Uterus (tissue), 4 donors: ENCODE data around the gene IQCK. TPM values are rescaled to one million over a fixed set of nuclear protein-coding genes. Genes with fewer than 3 reads are reported as not detected.
A peak's percentile ranks its signal among the peaks of the same experiment; 100 is the strongest.

ENCODE experiments used
- DNase-seq, 2 donors: peaks; one replicate each; pipeline ENCODE4 v3.0.0-alpha.2; 2019 to 2020
- H3K27ac ChIP-seq, 2 donors: fragments of 200-600 bp; sonication (generic); 1 replicate in 1 of 2; 2 replicates in 1 of 2; pipeline ENCODE4 v1.5.1; 2016 to 2018
- H3K27me3 ChIP-seq, 2 donors: fragments of 200-600 bp; sonication (generic); one replicate each; pipeline ENCODE4 v1.5.1; 2018 to 2019; ENCODE audit warnings: control low read depth in 1 of 2
- H3K36me3 ChIP-seq, 2 donors: fragments of 200-600 bp; sonication (generic); one replicate each; pipeline ENCODE4 v1.5.1; 2019; ENCODE audit warnings: control low read depth in 1 of 2
- H3K4me1 ChIP-seq, 2 donors: fragments of 200-600 bp; sonication (generic); one replicate each; pipeline ENCODE4 v1.5.1; 2018 to 2019; ENCODE audit warnings: control low read depth in 1 of 2
- H3K4me3 ChIP-seq, 2 donors: fragments of 200-600 bp; sonication (generic); 1 replicate in 1 of 2; 2 replicates in 1 of 2; pipeline ENCODE4 v1.5.1; 2018 to 2019; ENCODE audit warnings: mild to moderate bottlenecking in 1 of 2
- H3K9me3 ChIP-seq, 2 donors: fragments of 200-600 bp; sonication (generic); one replicate each; pipeline ENCODE4 v1.5.1; 2019; ENCODE audit warnings: control low read depth in 1 of 2
- CTCF ChIP-seq, 4 experiments: fragments of 200-600 bp in 2 of 4; fragments of 450-650 bp in 2 of 4; sonication (generic) in 2 of 4; IDR thresholded peaks; one replicate each; pipeline ENCODE4 v1.5.1; 2016 to 2019; ENCODE audit warnings: antibody characterized with exemption in 4 of 4, mild to moderate bottlenecking in 2 of 4, moderate library complexity in 1 of 4
- POLR2A ChIP-seq, 2 donors: fragments of 450-650 bp; IDR thresholded peaks; one replicate each; pipeline ENCODE4 v1.6.1; 2016; ENCODE audit warnings: antibody characterized with exemption in 2 of 2, mild to moderate bottlenecking in 1 of 2, moderate library complexity in 1 of 2
- intact Hi-C: fragments of 100-400 bp; cut with DNase I; formaldehyde crosslinking; loops from one replicate; pipeline ENCODE4 v1.15.1; 2023; ENCODE audit warnings: low total_unique reads
- total RNA-seq, 4 donors: library from RNA; depleted of rRNA in 3 of 4; stranded (reverse); fragments of >200 nt in 3 of 4; gene quantifications; one replicate each; pipeline versions ENCODE4 v1.1.0 to v1.2.4, GENCODE V29; 2014 to 2023
- donor health status: DM: yes; HTN: yes; CAD: no.

IQCK gene
- total RNA-seq, 4 donors from 2014 or later = 14.7 to 27.2 (median 21.1) TPM

- Histone ChIP-seq H3K9me3 (no peaks in the 10 kb centered on the region), H3K4me1 (peaks cover 0 to 4% of the 10 kb centered on the region in 2 donors), H3K36me3 (no peaks in the 10 kb centered on the region), H3K4me3 (no peak overlapping the region), H3K27me3 (no peaks in the 10 kb centered on the region), H3K27ac (peak overlapping the region; percentile 68 to 73)
- DNase-seq = no peak
- no peak for TF ChIP-seq CTCF (IDR thresholded peaks at IDR 0.05)
- TF ChIP-seq POLR2A (IDR thresholded peaks at IDR 0.05) = no peak
- intact Hi-C loops = loop anchor here (10.0 kb wide), 2 partner anchors 187 to 287 kb away; no protein-coding TSS in a partner anchor
Observed at GRCh38 chr16:19882186-19882585, 164.1 kb downstream of the IQCK start.

GRCh38 chr16:19882646-19883045 lies 164.6 kb downstream of the IQCK start:
- H3K36me3 ChIP-seq = no peaks in the 10 kb centered on the region
- no peaks in the 10 kb centered on the region for H3K27me3 ChIP-seq
- peak overlapping the region; percentile 68 to 73 for H3K27ac ChIP-seq
- H3K4me1 ChIP-seq = peaks cover 0 to 4% of the 10 kb centered on the region in 2 donors
- no peaks in the 10 kb centered on the region for H3K9me3 ChIP-seq
- DNase-seq = no peak
- intact Hi-C loops = loop anchor here (10.0 kb wide), 2 partner anchors 188 to 288 kb away; no protein-coding TSS in a partner anchor
- no peak for TF ChIP-seq POLR2A (IDR thresholded peaks at IDR 0.05)
- TF ChIP-seq CTCF (IDR thresholded peaks at IDR 0.05) = no peak
- H3K4me3 ChIP-seq = peak overlapping the region in 1 of 2 donors; percentile 81

GRCh38 chr16:19883296-19883965 lies 165.4 kb downstream of the IQCK start:
- peak; percentile 31 to 44 for DNase-seq
- intact Hi-C loops = loop anchor here (10.0 kb wide), 2 partner anchors 189 to 289 kb away; no protein-coding TSS in a partner anchor
- H3K9me3 ChIP-seq = no peaks in the 10 kb centered on the region
- peak overlapping the region; percentile 79 to 81 for H3K4me3 ChIP-seq
- no peaks in the 10 kb centered on the region for H3K27me3 ChIP-seq
- peaks cover 0 to 4% of the 10 kb centered on the region in 2 donors for H3K4me1 ChIP-seq
- peak overlapping the region; percentile 68 to 73 for H3K27ac ChIP-seq
- no peaks in the 10 kb centered on the region for H3K36me3 ChIP-seq
- no peak for TF ChIP-seq CTCF (IDR thresholded peaks at IDR 0.05)
- no peak for TF ChIP-seq POLR2A (IDR thresholded peaks at IDR 0.05)

- TF ChIP-seq POLR2A (IDR thresholded peaks at IDR 0.05) (no peak), CTCF (IDR thresholded peaks at IDR 0.05) (no peak)
- peak overlapping the region; percentile 79 to 81 for H3K4me3 ChIP-seq
- peak overlapping the region; percentile 68 to 73 for H3K27ac ChIP-seq
- H3K9me3 ChIP-seq = no peaks in the 10 kb centered on the region
- H3K27me3 ChIP-seq = no peaks in the 10 kb centered on the region
- DNase-seq = peak; percentile 23
- H3K4me1 ChIP-seq = peaks cover 0 to 4% of the 10 kb centered on the region in 2 donors
- intact Hi-C loops = loop anchor here (10.0 kb wide), 2 partner anchors 189 to 289 kb away; no protein-coding TSS in a partner anchor
- no peaks in the 10 kb centered on the region for H3K36me3 ChIP-seq
Observed at GRCh38 chr16:19883966-19884485, 166.0 kb downstream of the IQCK start.
